Measurements from ENCODE around the gene FZR1.

DNA sequence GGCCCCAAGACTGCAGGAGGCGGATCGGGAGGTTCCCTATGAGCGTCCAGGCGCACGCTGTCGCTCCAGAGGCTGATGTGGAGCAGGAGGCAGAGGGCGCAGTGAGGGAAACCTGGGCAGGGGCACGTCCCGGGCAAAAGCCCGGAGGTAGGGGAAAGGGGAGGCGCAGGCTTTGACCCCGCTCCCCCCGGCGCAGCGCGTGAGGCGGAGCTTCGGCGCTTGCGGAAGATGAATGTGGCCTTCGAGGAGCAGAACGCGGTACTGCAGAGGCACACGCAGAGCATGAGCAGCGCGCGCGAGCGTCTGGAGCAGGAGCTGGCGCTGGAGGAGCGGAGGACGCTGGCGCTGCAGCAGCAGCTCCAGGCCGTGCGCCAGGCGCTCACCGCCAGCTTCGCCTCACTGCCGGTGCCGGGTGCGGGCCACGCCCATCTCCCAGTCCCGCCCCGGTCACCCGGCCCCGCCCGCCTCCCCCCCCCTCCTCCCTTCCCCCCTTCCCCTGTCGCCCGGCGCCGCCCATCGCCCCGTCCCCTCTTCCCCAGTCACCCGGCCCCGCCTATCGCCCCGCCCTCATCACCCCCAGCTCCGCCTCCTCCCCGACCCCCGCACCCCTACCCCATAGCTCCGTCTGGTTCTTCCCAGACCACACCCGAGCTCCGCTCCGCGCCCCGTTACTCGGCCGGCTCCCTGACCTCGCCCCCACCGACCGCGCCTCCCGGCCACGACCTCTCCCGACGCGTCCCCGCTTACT lies 70.8 kb downstream of the FZR1 start:
- TF ChIP-seq EZH2 (IDR thresholded peaks at IDR 0.05; ENCODE audit: insufficient read depth, poor library complexity, severe bottlenecking) (no peak), EZH2phosphoT487 (IDR thresholded peaks at IDR 0.05; ENCODE audit: insufficient read depth, low read depth) (no peak)
